GM21526 (cell line): ENCODE results near the gene ADAMTSL1.

ENCODE experiments used
- ATAC-seq: cut with Tn5 transposase; IDR thresholded peaks from one replicate; pipeline ENCODE4 v1.9.1; 2021; ENCODE audit warnings: moderate library complexity; ENCODE audit not compliant: unreplicated experiment, low FRiP score

The ADAMTSL1 gene

DNA sequence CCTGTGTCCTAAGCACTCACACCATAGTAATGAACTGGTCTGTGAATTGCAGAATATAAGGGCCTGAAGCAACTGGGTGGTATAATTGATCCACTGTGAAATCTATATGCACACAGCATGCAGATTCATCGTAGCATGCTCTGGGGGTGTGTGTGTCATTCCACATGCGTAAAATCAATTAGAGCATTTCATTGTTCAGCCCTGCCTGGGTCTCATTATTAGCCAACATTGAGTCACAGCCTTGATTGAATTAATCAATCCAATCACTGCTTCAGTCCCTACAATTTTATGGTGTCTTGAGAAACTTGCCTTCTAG, 248.0 kb downstream of the ADAMTSL1 start:
- no peak for ATAC-seq

DNA sequence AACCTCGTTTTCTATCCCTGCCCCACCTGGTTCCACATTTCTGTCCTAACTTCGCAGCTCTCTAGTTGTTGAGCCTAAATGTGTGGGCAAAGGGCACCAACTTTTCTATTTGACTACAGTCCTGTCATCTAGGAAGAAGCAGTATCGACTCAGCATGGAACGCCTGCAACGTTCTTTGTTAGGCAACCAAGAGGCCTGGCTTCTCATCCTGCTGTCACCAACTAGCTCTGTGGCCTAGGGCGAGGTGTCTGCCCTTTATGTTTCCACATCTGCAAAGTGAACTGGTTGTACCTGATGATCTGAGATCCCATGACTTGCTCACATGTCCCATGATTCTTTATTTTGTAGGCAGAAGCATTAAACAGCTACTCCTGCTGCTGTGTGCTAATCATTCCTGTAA, 248.9 kb downstream of the ADAMTSL1 start:
- no peak for ATAC-seq

DNA sequence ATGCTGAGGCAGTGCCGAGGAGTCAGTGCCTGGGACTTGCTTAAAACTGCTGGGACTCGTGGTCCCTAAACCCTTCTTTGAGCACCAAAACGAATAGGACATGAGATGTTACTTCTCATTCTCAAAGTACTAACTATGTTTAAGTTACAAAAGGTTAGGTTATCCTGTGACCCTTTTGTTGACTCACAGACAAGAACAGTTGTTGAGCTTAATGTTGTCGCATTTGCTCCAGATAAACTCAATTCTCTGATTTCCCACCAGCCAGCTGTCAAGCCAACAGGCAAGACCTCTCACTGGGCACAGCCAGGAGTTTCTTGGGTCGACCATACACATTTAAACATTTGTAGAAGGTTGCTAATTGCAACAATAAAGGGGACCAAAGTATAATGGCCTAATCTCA, 249.4 kb downstream of the ADAMTSL1 start:
- ATAC-seq, result no peak

DNA sequence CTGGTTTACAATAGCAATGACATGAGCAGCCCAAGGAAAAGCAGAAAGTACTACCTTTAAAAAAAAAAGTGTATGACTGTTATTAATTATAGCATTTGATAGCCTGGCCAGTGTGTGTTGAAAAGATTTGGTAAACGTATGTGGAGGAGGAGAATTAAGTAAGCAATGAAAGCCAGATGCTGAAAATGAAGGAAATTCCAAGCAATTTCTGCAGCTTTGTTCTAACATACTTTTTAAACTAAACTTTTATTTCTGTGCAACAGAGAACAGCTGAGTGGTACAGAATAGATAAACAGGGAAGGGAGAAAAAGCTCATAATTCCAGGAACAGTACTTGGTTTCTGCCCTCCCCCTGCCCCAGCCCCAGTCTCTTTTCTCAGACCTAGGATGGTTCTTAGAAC, 252.6 kb downstream of the ADAMTSL1 start:
- no peak for ATAC-seq

DNA sequence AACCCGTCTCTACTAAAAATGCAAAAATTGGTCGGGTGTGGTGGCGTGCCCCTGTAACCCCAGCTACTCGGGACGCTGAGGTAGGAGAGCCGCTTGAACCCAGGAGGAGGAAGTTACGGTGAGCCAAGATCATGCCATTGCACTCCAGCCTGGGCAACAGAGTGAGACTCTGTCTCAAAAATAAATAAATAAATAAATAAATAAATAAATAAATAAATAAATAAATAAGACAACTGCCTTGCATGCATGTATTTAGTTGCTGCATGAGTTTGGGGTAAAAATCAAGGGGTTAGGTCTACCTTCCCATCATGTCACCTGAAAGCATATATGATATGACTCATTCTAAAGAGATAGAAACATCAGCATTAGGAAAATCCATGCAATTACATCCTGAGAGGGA, 254.0 kb downstream of the ADAMTSL1 start:
- no peak for ATAC-seq

- ATAC-seq, result no peak
These were observed 254.7 kb downstream of the ADAMTSL1 start for GRCh38 chr9:18728642-18729041.

- ATAC-seq, result no peak
These were observed 256.3 kb downstream of the ADAMTSL1 start for GRCh38 chr9:18730241-18730640.

GRCh38 chr9:18739127-18739526, 265.2 kb downstream of the ADAMTSL1 start:
- no peak for ATAC-seq

DNA sequence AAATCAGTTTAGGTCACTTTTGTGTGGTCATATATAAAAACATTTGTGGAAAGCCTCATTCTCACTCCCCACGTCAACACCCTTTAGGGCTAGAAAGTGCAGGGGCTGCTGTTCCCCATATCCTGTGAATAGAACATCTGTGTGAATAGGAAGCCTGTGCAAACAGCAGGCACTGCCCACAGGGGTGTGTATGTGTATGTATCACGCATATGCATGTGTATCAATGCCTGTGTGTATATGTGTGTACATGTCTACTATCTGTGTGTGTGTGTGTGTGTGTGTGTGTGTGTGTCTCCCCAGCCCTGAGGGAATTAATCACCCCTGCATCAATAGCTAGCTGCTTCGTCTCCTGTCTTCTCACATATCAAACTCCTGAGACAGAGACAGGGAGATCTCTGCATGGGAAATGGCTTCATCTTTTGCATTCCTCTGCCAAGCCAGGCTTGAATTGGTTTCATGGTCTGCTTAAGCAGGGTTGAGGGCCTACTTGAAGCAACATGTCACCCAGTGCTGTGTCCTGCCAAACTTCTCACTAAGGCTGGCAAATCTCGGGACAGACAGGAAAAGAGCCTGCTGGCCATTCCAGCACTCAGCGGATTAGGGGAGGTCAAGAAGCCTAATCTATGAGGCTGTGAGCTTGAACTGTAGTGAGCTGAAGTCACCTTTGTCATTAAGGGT, 265.8 kb downstream of the ADAMTSL1 start:
- ATAC-seq, result no peak

GRCh38 chr9:18741359-18741758, 267.4 kb downstream of the ADAMTSL1 start:
- ATAC-seq, result no peak

- ATAC-seq, result no peak
These were observed 268.0 kb downstream of the ADAMTSL1 start for GRCh38 chr9:18741945-18742344.

DNA sequence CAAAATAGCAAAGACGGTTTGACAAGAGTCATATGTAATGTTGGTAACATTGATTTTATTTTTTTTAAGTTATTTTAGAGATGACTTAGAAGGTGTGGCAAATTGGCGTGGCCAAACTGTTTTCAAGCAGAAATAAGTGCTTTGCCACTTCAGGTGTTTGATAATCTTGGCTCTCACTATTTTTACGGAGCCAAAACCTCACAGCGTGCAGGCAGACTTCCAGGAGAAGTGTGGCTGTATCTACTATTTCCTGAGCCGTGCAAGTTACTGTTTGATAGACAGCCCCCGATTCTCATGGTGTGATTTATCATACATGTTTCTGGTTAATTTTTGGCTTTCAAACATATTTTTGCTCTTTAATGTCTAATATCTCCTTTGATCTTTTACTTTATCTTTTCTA, 269.5 kb downstream of the ADAMTSL1 start:
- no peak for ATAC-seq

DNA sequence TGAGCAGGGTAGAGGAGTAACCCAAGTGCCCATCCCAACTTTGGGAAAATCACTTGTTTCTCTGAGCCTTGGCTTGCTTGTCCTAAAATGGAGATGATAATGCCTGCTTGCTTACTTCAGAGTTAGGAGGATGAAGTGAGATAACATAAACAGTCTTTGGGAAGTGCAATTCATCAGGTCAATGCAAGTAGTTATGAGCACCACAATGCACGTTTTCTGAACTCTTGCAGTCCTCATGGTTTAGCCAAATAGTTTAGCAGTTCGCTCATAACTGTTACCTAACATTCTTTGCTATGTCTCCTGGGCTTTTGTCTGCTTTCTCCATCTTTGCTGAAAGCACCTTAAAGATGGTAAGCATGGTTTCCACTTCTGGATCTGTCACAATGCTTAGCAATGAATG, 270.0 kb downstream of the ADAMTSL1 start:
- ATAC-seq, result no peak

GRCh38 chr9:18745710-18746109, 271.8 kb downstream of the ADAMTSL1 start:
- ATAC-seq, result no peak

DNA sequence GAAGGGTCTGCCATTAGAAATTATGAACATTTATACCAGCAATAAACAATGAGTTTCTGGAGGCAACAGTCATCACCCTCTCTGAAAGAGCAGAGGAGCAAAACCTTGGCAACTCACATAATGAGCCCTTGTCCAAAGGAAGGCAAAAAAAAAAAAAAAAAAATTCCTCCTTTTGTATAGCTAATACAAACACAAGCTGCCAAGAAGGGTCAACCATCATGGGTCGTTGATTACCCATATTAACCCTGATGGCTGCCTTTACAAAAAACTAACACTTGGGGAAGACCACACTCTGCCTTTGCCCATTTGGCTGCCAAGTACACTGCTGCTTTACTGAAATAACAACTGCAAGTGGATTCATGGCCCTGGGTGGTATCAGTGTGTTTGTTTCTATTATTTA, 272.7 kb downstream of the ADAMTSL1 start:
- ATAC-seq, result no peak

DNA sequence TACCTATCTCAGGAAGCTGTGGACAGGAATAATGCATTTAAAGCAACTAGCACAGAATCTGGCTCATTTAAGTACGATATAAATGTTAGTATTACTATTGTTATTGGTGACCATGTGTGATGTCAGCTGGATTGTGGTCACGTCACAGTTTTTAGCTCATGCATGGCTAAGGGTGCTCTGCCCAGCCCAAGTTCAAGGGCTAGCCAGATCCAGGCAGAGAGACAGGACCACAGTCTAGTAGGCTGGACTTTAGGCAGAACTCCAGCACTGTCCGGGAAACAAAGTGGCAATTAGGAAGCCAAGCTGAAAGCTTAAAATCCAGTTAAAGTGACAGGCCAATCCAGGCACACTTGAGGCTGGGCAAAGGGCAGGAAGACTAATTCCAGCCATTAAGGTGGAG, 273.6 kb downstream of the ADAMTSL1 start:
- no peak for ATAC-seq

GRCh38 chr9:18748251-18748701, 274.3 kb downstream of the ADAMTSL1 start:
- no peak for ATAC-seq

- ATAC-seq, result no peak
These were observed 275.8 kb downstream of the ADAMTSL1 start for GRCh38 chr9:18749711-18750110.

- ATAC-seq, result no peak
These were observed 280.0 kb downstream of the ADAMTSL1 start for GRCh38 chr9:18753904-18754303.

DNA sequence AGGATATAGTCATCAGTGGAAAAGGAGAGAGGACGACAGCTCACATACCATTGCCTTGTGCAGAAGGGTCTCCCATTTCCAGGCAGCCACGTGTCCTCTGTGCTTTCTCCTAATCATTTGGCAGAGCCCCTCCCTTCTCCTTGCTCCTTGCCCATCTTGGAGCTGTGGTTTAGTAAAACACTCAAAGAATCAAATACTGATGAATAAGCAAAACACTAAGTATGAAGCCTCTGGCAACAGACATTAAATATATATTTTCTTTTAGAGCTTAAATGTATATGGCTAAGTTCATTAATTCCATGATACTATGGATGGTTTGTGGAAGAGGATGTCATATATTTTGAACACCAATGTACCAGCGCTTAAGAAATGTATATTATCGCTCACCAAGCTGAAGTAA, 280.6 kb downstream of the ADAMTSL1 start:
- no peak for ATAC-seq

DNA sequence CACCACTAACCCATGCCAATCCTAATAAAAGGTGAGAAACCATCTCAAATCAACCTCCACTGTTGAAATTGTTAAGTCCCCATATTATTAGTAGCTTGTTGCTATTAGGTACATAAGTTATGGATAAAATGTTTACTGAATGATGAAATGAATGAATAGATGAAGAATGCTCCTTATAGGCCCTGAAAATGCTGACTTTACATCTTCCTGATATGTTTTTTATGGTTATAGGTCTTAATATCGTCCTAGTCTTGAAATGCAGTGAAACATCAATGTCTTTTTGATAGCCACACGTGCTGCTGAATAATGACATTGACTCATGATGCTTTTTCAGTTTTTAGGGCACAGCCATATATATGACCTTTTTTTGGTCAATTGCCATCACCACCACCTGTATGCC, 281.3 kb downstream of the ADAMTSL1 start:
- ATAC-seq, result no peak

DNA sequence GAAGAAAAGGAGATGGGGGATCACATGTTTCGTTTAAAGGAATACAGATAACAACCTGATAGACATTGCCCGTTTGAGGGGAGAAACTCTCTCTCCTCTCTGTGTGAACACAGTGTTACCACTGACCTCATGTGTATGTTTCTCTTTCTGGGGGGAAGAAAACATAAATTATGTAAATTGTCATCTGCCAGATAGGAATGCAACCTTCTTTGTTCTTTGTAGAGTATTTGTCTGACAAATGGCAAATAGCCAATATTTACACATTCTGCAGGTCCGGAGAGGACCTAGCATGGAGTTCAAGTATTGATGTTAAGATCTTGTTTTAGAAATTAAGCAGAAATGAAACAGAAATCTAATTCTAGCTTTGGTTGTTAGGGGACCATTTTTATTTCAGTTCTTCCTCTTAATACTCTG, 282.8 kb downstream of the ADAMTSL1 start:
- ATAC-seq, result peak; percentile 74

DNA sequence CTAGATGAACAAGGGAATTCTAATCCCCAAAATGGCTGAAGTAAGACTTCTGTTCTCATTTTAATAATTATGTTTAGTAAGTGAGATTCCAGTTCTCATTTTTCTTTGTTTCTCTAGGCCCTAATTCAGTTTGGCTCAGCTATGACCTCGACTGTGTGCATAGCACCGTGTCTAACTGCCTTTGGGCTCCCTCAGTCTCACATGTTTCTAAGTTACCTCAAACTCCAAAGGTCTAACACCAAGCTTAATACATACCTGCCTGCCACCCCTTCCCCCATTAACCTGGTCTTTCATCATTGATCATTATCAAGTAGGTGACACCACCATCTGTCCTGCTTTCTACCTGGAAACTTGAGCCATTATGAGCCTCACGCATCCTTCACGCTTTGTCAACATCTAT, 285.9 kb downstream of the ADAMTSL1 start:
- no peak for ATAC-seq
